ENCODE measurements around the gene EFR3B. TPM values are rescaled to one million over a fixed set of nuclear protein-coding genes. Genes with fewer than 3 reads are reported as not detected.

EFR3B gene
- total RNA-seq, 1 donor from 2014 or later = 13.2 TPM

DNA sequence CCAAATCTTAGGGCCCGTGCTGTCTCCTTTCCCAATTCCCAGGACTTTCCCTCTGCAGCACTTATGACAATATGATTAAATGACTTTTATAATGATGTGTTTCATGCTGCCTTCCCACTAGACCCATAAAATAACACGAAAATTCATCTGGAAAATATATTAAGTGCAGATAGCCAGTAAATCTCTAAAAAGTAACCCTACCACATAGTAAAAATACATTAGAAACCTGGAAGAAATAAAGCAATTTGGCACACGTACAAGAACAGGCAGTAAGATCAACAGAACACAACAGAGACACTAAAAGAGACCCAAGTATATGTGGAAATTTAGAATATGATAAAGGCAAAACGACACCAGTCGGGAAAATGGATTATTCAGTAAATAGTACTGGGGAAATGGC, 156.7 kb downstream of the EFR3B start:
- ATAC-seq (no peak), DNase-seq (ENCODE audit: low spot score) (no peak)
- intact Hi-C loops (cut with DNase I) = no loop called here

DNA sequence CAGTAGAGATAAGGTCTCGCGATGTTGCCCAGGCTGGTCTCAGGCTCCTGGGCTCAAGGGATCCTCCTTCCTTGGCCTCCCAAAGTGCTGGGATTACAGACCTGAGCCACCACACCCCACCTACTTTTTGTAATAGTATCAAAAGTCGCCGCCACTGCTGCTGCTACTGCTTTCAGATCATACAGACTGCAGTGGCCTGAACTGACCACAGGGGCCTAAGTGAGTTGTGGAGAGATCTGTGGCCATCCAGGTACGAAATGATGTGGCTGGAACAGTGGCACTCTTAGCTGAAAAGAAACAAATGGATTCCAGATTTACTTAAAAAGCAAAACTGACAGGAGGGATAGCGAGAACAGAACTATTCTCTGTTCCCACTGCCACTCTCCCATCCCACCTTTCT, 159.4 kb downstream of the EFR3B start:
- no peak for ATAC-seq
- intact Hi-C loops (cut with DNase I) = no loop called here
- DNase-seq (ENCODE audit: low spot score) = no peak

- intact Hi-C loops (cut with DNase I) = no loop called here
- DNase-seq (ENCODE audit: low spot score) (no peak), ATAC-seq (no peak)
These were observed 159.9 kb downstream of the EFR3B start for GRCh38 chr2:25201794-25202193.

DNA sequence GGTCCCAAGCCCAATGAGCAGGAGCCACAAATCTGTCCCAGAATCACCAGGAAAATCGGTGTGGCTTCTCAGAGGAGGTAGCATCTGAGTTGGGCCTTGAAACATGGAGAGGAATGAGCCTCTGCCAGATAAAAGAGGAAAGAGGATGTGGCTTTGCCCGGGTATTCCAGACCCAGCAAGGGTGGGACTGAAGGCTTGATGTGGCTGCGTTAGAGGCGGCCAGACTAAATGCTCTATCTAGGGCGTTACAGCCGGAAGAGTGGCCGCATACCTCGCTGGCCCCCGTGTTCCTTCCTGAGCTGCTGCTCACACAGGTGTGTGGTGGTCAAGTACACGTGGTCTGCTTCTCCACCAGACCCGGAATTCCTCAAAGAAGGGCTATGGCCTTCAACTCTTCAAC, 160.4 kb downstream of the EFR3B start:
- ATAC-seq (no peak), DNase-seq (ENCODE audit: low spot score) (no peak)
- intact Hi-C loops (cut with DNase I) = no loop called here

- DNase-seq (ENCODE audit: low spot score) (no peak), ATAC-seq (peak; percentile 48)
- intact Hi-C loops (cut with DNase I) = no loop called here
These were observed 162.4 kb downstream of the EFR3B start for GRCh38 chr2:25204190-25204838.

DNA sequence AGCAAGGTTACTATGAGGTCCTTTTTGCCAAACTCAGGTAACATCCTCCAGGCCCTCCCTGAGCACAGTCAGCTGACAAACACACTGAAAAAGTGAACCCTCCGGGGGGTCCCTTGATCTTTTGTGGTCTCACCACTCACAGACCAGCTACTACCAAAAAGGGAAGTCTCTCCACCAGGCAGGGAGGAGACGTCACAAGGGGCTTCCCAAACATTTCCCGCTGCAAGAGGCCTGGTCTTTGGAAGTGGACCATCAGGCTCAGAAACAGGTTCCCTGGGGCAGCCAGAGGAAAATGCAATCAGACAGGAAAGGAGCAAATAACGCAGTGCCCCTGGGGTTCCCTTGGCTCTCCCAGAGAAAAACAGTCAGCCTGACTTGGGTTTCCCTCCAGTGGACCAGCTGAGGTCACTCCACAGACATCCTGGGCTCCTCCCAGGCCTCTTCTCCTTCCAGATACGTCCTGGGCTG, 165.2 kb downstream of the EFR3B start:
- intact Hi-C loops (cut with DNase I) = no loop called here
- ATAC-seq = no peak
- no peak for DNase-seq (ENCODE audit: low spot score)

Other genes starting within 250 kb of the EFR3B start
- gene PTRHD1, start 248.7 kb upstream of the EFR3B start, total RNA-seq = 14.7 TPM
- 3.7 TPM for gene CENPO, start 248.7 kb upstream of the EFR3B start, total RNA-seq
- 306 TPM for gene ADCY3, start 121.8 kb upstream of the EFR3B start, total RNA-seq
- 23.0 TPM for gene DNAJC27, start 70.1 kb upstream of the EFR3B start, total RNA-seq
- 1.1 TPM for gene POMC, start 126.5 kb downstream of the EFR3B start, total RNA-seq

Data from sciatic nerve (tissue), 2 donors.